Activated CD8-positive, alpha-beta memory T cell treated with anti-CD3 and anti-CD28 coated beads, Interleukin-2, amount 50 U/mL, for 24 hours (primary cell): ENCODE measurements around the gene LRRC8E.
"Not testable (repeated sequence)": the region's sequence is repeated elsewhere in the genome, so short reads cannot be mapped to it uniquely, and the experiment has no call there.

Source experiments
- DNase-seq: peaks from one replicate; pipeline ENCODE4 v3.0.0-alpha.2; 2020; ENCODE audit errors: extremely low read depth

LRRC8E gene

GRCh38 chr19:7908742-7909461 is 20.6 kb downstream of the LRRC8E start:
- no peak for DNase-seq

GRCh38 chr19:7909471-7910067 is 21.3 kb downstream of the LRRC8E start:
- DNase-seq, result no peak

DNA sequence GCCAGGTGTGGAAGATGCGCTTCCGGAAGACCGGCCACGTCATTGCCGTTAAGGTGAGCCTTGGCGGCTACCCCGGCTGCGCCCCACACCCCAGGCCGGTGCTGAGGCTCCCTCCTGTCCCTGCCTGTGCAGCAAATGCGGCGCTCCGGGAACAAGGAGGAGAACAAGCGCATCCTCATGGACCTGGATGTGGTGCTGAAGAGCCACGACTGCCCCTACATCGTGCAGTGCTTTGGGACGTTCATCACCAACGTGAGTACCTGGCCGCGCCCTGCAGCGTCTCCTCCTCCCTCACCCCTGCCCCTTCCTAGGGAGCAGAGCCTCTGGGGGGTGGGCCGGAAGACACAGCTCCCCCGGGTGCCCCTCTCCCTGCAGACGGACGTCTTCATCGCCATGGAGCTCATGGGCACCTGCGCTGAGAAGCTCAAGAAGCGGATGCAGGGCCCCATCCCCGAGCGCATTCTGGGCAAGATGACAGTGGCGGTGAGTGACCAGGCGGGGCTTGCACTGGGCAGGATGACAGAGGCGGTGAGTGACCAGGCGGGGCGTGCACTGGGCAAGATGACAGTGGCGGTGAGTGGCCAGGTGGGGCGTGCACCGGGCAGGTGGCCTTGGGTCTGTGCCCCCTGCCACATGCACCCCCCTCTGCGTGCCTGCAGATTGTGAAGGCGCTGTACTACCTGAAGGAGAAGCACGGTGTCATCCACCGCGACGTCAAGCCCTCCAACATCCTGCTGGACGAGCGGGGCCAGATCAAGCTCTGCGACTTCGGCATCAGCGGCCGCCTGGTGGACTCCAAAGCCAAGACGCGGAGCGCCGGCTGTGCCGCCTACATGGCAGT is 22.2 kb downstream of the LRRC8E start:
- DNase-seq, result no peak

DNA sequence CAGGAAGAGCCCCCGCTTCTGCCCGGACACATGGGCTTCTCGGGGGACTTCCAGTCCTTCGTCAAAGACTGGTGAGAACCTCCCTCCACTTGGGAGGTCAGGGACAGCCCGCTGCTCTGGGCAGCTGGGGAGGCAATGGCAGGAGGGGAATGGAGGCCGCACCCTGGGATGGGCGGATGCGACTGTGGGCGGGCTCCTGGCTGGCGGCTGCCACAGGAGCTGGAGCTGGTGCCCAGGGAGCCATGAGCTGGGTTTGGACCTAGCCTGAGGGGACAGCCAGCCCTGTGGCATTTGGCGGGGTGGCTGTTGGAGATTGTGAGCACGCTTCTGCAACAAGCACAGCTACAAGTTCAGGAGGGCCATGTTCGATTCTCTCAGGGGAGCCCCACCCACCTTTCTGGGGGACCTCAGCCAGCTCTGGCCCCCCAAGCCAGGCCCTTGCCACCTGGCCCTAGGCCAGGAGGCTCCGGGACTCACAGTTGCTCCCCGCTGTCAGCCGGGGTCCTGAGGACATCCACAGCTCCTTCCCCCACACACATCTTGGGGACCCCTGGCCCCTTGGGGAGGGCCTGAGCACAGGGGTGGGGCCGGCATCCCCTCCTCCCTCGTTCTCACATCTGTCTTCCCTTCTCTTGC is 23.3 kb downstream of the LRRC8E start:
- DNase-seq, result no peak

DNA sequence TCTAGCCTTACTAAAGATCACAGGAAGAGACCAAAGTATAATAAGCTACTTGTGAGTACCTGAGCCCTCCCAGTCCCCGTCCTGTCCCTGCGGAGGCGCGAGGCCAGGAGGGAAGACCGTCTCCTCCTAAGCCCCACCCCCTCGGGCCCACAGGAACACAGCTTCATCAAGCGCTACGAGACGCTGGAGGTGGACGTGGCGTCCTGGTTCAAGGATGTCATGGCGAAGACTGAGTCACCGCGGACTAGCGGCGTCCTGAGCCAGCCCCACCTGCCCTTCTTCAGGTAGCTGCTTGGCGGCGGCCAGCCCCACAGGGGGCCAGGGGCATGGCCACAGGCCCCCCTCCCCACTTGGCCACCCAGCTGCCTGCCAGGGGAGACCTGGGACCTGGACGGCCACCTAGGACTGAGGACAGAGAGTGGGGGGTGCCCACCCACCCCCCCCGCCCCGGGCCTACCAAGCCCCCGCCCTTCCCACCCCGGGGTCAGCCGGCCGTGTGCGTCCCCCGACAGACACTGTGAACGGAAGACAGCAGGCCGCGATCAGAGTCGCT is 23.9 kb downstream of the LRRC8E start:
- no peak for DNase-seq

DNA sequence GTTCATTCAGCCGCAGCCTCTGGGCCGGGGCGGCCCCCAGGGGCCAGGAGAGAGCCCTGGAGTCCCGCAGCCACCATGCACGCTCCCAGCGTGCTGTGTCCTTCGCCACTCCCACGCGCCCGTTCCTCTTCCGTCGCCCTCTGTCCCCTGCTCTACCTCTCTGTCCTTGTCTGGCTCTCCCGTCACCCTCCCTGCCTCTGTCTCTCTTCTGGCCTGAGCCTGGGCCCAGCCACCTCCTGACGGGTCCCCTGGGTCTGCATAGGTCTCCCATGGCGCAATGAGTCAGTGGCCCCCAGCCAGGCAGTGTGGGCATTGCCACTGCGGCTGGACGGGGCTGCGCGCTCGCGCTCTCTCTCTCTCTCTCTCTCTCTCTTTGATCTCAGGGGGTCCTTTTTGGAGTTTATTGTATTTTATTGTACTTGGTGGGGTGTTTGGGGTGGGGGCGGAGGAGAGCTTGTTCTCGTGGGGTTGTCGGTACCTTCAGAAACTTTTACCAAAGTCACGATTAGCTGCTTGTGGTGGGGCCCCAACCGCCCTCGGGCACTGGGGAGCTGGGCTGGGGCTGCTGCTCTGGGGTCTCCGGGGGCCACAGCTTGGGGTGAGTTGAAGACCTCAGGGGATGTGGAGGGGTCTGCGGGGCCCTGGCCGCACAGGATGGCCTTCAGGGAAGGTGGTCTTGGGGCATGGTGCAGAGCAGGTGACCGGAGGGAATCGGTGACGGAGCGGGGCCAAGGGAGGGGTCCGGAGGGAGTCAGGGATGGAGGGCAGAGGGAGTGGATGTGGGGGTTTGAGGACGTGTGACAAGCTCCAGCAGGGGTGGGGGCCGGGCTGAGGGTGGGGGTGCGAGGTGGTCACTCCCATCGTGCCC is 24.6 kb downstream of the LRRC8E start:
- no peak for DNase-seq

DNA sequence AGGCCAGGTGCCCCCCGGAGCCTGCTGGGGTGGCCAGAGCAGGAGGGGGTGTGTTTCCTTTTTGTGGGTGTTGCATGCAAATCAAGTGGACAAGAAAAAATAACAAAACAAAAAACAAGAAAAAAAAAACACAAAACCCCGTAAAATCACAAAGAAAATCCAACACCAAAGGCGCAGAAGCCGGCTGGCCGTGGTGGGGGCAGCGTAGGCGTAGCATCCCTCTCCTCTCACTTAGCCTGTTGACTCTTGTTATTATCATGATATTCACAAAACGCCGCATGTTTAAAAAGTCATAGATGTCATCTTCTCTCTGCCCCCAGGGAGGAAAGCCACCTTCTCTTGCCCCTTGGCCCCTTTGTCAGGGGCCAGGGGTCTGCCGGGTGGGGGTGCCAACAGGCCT is 25.3 kb downstream of the LRRC8E start:
- no peak for DNase-seq

DNA sequence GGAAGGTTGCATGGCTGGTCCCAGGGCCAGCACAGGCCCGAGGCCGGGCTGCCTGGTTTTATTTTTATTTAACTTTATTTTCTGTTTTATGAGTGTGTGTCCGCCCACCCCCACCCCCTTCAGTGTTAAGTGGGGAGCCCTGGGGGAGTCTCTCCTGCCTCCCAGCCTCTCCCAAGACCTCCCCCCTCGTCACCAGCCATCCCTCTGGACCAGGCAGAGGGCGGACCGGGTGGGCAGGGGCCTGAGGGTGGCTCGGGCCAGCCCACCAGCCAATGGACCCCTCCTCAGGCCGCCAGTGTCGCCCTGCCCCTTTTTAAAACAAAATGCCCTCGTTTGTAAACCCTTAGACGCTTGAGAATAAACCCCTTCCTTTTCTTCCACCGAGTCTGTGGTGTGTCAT is 25.8 kb downstream of the LRRC8E start:
- no peak for DNase-seq

DNA sequence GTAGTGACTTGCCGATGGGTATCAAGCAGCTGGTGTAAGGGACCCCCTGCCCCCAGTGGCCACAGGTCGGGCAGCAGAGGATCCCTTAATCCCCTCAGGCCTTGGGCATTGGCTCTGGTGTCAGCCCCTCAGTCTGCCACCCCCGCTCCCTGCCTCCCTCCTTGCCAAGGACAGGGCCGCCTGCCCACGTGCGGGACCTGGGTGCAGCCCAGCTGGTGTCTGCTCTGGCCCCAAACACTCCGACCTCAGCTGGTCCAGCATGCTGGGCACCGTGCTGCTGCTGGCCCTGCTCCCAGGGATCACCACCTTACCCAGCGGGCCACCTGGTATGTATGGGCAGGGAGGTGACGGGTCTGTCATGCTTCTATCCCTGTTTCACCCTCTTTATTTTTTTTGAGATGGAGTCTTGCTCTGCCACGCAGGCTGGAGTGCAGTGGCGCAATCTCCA is 26.3 kb downstream of the LRRC8E start, which contains the start of gene TGFBR3L:
TGFBR3L (plus strand) TSS at position 233 of the 448 bp plus-strand sequence.
- DNase-seq, result no peak

GRCh38 chr19:7915250-7916102 is 27.2 kb downstream of the LRRC8E start:
- DNase-seq, result no peak

GRCh38 chr19:7916103-7916954 is 28.0 kb downstream of the LRRC8E start:
- no peak for DNase-seq

GRCh38 chr19:7916955-7917266 is 28.6 kb downstream of the LRRC8E start:
- DNase-seq, result no peak

DNA sequence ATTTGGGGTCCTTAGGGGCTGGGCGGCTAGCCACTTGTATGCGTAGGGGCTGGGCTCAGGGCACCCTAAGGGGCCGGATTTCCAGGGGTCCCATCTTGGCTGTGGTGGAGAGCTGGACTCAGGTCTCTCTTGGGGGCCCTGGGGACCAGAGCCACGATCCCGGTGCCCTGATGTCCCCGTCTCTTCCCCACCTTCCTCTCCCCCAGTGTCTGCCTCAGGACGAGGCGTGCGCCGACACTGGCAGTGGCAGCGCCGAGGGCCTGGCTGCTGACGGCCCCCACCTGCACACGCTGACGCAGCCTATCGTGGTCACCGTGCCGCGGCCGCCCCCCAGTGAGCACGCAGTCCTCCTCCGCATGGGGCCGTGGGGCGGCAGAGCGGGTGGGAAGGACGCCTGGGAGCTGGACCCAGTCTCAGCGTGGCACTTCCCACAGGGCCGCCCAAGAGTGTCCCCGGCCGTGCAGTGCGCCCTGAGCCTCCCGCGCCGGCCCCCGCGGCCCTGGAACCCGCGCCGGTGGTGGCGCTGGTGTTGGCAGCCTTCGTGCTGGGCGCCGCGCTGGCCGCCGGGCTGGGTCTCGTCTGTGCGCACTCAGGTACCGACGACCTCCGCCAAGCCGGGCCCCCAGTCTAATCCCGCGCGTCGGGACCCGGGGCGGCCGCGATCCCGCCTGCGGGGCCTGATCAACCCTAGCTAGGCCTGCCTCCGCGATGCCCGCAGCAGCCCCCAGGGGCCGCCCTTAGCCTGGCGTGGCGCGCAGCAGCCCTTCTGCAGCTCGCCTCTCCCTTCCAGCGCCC is 29.2 kb downstream of the LRRC8E start:
- no peak for DNase-seq

DNA sequence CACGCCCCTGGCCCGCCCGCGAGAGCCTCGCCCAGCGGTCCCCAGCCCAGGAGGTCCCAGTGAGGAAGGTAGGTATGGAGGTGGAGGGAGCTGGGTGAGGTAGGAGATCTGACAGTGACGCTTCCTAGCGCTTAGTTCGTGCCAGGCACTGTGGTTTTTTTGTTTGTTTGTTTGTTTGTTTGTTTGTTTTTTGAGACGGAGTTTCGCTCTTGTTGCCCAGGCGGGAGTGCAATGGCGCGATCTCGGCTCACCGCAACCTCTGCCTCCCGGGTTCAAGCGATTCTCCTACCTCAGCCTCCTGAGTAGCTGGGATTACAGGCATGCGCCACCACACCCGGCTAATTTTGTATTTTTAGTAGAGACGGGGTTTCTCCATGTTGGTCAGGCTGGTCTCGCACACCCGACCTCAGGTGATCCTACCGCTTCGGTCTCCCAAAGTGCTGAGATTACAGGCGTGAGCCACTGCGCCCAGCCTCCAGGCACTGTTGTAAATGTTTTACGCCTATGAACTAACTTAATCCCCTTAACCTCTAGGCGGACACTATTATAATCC is 29.8 kb downstream of the LRRC8E start:
- DNase-seq, result not testable (repeated sequence)

DNA sequence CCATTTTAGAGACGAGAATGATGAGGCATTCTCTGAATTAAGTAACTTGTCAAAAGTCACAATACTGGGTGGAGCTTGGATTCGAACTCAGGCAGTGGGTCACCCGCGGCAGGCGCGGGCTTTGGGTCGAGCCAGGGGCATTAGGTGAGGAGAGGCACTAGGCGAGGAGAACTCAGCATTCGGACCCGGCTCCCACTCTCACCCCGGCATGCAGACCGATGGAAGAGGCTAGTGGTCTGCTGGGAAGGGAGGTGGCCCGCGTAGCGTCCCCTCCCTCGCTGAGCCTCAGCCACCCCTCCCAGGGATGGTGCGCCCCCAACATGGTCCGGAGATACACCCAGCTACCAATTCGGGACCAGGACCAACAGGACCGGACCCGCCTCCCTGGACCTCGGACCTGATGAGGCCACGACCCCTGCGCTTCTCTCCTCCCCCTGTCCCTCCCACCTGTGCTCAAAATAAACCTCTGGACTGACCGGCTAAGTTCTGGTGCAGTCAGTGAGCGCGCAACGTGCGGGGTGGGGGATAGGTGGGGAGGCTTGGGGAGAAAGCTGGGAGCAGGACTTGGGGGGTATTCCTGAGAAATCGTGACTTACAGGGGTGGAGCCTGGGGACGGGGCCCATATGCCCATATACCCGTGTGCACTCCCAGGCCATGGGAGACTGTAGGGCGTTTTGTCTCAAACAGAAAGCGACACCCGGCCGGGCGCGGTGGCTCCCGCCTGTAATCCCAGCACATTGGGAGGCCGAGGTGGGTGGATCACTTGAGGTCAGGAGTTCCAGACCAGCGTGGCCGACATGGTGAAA is 30.5 kb downstream of the LRRC8E start:
- DNase-seq, result no peak

DNA sequence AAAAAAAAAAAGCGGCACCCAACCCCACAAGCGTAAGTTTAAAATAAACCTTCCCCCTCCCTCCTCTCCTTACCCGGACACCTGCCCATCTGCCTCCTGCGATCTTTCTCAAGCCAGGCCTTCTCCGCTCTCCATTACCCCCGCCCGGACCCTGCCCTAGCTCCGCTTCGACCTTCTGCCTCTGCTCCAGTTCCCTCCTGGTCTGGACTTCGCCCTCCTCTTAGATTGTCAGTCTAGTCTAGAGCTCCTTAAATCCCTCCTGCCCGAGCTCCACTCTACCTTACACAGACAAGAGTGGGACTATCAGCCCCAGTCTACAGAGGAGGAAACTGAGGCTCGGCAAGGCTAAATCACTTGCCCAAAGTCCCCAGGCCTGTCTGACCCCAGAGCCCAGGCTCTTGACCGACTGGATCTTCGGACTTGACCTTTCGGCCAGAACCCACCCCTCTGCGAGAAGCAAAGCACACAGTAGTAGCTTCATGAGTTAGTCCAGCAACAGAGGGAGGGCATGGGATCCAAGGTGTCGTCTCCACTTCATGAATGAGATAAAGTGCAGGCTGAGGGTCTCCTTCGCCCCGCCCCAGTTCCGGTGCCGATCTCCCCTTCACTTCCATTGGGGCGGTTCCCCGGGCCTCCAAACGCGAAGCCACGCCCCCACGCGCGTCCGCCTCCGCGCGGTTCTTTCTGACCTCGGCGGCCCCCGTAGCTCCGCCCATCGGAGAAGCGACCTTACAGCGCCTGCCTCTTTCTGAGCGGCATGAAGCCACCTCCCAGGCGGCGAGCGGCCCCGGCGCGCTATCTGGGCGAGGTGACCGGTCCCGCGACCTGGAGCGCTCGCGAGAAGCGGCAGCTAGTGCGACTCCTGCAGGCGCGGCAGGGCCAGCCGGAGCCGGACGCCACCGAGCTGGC is 31.6 kb downstream of the LRRC8E start, which contains the start of gene SNAPC2:
SNAPC2 (plus strand) TSS at position 729 of the 909 bp plus-strand sequence; CDS start at position 758, 29 bp downstream.
- peak; percentile 91 for DNase-seq
